HG03060 (cell line): Measurements from ENCODE around the gene B9D1.
A peak's percentile ranks its signal among the peaks of the same experiment; 100 is the strongest.

Experiments
- ATAC-seq: cut with Tn5 transposase; IDR thresholded peaks from one replicate; pipeline ENCODE4 v1.9.1; 2021; ENCODE audit warnings: low read depth, moderate number of reproducible peaks; ENCODE audit not compliant: unreplicated experiment

The B9D1 gene

GRCh38 chr17:19362277-19363113, at the start of gene B9D1:
Gene B9D1, minus strand, starts transcription at chr17:19362723. Its CDS starts 154 bp downstream, at chr17:19362569.
- peak; percentile 50 for ATAC-seq

DNA sequence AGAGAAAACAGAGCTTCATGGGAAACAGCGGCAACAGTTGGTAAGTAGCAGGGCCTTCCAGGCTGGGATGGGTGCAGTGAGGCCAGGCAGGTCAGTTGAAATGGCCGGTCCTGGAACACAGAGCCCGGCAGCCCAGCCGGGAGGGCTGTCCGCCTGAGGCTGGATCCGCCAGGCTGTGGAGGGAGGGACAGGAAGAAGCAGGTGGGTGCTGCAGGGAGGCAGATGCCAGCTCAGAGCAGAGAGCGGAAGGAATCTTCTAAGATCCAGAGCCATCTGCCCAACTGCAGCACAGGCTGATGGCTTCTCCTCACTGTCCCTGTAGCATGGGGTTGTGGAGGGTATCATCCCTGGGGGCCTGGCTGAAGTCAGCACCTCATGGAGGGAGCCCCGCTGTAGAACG, 49.1 kb upstream of the B9D1 start:
- no peak for ATAC-seq

DNA sequence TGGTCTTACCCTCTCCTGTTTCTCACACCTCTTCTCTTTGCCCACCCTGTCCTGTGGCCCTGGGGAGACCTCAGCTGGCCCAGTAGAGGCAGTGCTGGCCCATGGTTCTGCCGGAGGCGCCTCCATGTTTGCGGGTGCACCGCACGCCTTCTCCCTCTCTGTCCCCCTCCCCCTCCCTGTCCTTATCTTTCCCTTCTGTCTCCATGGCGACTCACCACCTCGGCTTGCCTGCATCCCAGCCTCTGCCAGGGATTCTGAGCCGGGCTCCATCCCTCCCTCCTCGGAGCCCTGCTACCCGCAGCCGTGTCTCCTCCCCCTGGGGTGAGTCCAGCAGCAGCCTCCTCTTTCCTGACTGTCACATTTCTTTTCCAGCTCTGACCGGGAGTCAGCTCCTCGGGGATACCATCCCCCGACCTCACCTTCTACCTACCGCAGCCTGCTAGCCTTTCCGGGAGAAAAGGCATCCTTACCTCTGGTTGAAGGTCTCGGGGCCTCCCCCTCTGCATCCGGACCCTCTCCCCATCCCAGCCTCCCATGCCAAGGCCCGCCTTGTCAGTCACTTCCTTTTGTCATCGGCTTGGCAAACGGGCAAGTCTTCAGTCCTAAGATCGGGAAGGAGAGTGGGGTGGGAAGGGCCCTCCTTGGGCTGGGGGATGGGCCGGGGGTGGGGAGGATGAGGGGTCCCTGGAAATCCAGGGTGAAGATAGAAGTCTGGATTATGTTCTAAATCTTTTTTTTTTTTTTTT, 48.5 kb upstream of the B9D1 start, which contains the start of gene RNF112:
TSS of gene RNF112 (plus strand) at position 358 of the 746 bp plus-strand sequence. CDS start at position 535, 177 bp downstream.
- no peak for ATAC-seq

- ATAC-seq: no peak
Observed at GRCh38 chr17:19410091-19410490, 47.6 kb upstream of the B9D1 start.

GRCh38 chr17:19409509-19409908, 47.0 kb upstream of the B9D1 start:
- no peak for ATAC-seq

- ATAC-seq: no peak
Observed at GRCh38 chr17:19409066-19409465, 46.5 kb upstream of the B9D1 start.

DNA sequence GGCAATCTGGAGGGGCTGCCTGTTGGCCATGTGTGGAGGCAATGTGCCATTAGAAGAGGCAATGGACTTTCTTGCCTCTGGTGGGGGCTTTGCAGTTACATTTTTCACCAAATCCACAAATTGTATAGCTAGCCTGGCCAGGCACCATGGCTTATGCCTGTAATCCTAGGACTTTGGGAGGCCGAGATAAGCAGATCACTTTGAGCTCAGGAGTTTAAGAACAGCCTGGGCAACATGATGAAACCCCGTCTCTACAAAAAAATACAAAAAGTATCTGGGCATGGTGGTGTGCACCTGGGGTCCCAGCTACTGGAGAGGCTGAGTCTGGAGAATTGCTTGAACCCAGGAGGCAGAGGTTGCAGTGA, 45.8 kb upstream of the B9D1 start:
- no peak for ATAC-seq

GRCh38 chr17:19407601-19408345, 45.2 kb upstream of the B9D1 start:
- no peak for ATAC-seq

DNA sequence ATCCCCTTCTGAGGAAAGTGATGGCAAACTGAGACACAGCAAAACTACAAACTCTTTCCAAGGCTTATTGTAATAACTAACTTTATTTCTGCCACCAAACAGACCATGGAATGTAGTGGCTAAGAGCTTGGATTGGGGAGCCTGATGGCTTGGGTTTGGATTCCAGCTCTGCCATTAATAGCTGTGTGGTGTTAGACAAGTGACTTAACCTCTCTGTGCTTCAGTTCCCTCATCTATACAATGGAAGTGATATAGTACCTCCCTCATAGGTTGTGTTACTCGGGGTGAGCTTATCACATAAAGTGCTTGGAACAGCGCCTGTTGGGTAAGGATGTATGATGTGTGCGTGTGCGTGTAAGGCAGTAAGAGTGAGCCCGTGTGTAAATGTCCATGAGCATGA, 42.6 kb upstream of the B9D1 start:
- no peak for ATAC-seq

- ATAC-seq: no peak
Observed at GRCh38 chr17:19404264-19404663, 41.7 kb upstream of the B9D1 start.

DNA sequence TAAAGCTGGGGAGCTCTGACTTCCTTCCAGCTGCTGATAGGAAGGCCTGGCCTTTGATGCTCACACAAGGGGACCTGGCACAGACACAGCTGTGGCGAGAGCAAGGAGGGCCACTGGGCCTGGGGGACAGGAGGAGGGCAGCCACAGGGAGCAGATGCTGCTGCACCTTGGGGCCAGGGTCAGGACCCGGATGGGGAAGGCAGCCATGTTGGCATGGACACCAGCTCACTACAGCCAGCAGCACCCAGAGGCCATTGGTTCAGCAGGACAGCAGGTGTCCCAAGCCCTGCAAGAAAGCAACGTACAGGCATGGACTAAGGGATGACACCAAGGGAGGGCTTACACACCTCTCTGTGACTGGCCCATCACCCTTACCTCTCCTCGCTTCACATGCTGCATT, 40.5 kb upstream of the B9D1 start:
- no peak for ATAC-seq

GRCh38 chr17:19402171-19402570, 39.6 kb upstream of the B9D1 start:
- ATAC-seq: no peak

- ATAC-seq: no peak
Observed at GRCh38 chr17:19401321-19402010, 38.9 kb upstream of the B9D1 start.

DNA sequence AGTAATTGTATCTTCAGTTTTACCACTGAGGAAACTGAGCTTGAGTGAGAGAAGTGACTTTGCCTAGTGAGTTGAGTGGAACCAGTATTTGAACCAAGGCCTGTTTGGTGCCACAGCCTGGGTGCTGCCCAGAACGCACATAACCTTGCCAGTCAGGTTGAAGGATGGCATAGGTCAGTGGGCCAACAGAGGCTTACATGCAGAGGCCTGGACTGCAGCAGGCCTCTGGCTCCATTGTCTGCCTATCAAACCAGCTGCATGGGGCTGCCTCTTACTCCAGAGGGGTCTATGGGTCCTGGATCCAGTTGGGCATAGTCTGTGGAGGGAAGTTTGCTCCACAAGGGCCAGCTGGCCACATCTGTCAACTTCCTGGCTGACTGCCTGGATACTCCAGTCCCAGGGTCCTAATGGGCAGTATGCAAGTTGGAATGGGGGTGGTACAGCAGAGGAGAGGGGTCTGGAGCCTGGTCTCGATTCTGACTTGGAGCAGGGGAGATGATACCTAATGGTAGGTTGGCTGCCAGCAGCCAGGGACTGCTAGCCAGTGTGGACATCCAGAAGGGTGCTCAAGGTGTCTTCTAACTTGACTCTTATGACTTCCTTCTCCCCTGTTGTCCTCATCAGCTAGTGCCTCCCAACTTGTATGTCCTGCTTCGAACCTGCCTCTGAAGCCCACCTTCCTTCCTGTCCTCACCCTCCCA, 37.4 kb upstream of the B9D1 start:
- ATAC-seq: no peak

DNA sequence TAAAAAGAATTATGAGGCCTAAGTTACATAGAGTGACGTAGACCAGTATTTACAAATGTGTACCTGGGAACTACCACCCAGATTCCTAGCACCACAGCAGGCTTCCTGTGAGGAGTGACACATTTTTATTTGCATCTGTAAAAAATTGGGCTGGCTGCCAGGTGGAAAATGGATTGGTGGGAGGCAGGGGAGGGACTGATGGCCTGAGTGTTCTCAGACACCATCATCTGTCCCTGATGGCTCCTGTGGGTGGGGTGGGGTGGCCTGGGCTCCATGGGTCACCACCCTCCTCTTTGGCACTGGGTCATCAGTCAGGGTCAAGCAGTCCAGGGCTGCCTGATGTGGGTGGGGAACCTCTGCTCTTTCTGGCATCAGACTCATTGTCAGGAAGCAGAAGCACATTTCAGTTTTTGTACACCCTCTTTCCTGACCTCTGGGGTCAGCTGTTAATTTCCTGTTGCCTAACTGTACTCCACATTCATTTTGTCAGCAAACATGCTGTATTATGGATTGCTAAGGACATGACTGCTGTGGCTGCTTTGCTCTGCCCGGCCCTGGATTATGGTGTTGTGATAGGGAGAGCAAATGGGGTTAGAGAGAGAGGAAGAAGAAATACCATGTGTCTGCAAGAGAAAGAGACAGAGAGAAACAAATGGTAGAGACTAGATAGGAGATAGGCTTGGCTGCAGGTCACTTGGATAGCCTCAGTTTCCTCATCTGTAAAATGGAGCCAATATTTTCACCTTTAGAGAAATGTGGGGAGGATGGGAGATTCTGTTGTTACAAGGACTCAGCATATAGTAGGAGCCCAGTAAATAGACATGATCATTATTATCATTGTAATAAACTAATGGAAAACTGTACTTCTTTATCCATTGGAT, 36.0 kb upstream of the B9D1 start:
- no peak for ATAC-seq

- no peak for ATAC-seq
Observed at GRCh38 chr17:19397556-19398041, 35.1 kb upstream of the B9D1 start.

- no peak for ATAC-seq
Observed at GRCh38 chr17:19392303-19392702, 29.8 kb upstream of the B9D1 start.

DNA sequence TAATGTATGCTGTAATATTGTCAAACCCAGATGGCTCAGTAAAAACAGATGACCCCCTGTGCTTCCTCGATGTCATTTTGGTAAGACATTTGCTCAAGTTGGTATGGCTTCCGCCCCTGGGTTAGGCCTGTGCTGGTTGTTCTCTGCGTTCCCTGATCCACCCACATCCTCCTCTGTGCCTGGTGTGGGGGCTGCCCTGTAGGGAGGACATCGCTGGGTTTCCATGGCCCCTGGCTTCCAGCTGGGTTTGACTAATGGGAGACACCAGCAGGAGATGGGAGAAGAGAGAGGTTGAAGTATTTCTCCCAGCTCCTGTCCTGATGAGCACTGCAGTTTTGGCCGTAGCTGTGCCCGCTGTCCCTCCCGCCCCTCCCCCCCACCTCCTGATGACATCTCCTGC, 28.9 kb upstream of the B9D1 start:
- ATAC-seq: no peak

GRCh38 chr17:19390951-19391350, 28.4 kb upstream of the B9D1 start:
- ATAC-seq: no peak
